H1 (cell line): ENCODE measurements around the gene CYTH1. TPM values are rescaled to one million over a fixed set of nuclear protein-coding genes. Genes with fewer than 3 reads are reported as not detected.

Experiments used
- CTCF ChIA-PET: fragments of 300-600 bp; sonication (Branson Sonifier 250); formaldehyde crosslinking; loops from one replicate; lab custom pipeline; 2021; ENCODE audit not compliant: partially characterized antibody; lab: Charles Lee
- POLR2A ChIA-PET: fragments of 300-600 bp; sonication (Branson Sonifier 250); formaldehyde crosslinking; loops from one replicate; lab custom pipeline; 2021; ENCODE audit warnings: inconsistent platforms; ENCODE audit not compliant: partially characterized antibody; lab: Charles Lee
- DNase-seq, 2 experiments: peaks; one replicate each; pipeline versions ENCODE4 v3.0.0 to v3.0.0-alpha.2; 2010 to 2022; ENCODE audit warnings: low spot score in 2 of 2, low read depth in 1 of 2, mixed read lengths in 1 of 2
- FAIRE-seq: peaks from 2 replicates; lab custom pipeline; 2011; peaks lifted over from hg19 to GRCh38; lab: Jason Lieb, UNC
- H2AFZ ChIP-seq: 2 replicates; pipeline ENCODE4 v1.8.1; 2012; ENCODE audit warnings: low read length, inconsistent platforms
- H2AK5ac ChIP-seq: 2 replicates; pipeline ENCODE4 v1.6.1; 2013; ENCODE audit warnings: low read depth, low read length
- H2BK120ac ChIP-seq: replicated peaks from 2 replicates; pipeline ENCODE3; 2013; ENCODE audit warnings: low read depth, low read length, inconsistent platforms
- H2BK12ac ChIP-seq: 2 replicates; pipeline ENCODE4 v1.6.1; 2013; ENCODE audit warnings: low read depth, low read length
- H2BK15ac ChIP-seq: 2 replicates; pipeline ENCODE4 v1.6.1; 2013; ENCODE audit warnings: low read length
- H2BK20ac ChIP-seq: 2 replicates; pipeline ENCODE4 v1.6.1; 2013; ENCODE audit warnings: low read length
- H2BK5ac ChIP-seq: 2 replicates; pipeline ENCODE4 v1.6.1; 2013; ENCODE audit warnings: low read depth, low read length
- H3K14ac ChIP-seq: 2 replicates; pipeline ENCODE4 v1.6.1; 2013; ENCODE audit warnings: inconsistent platforms; ENCODE audit not compliant: insufficient read length
- H3K18ac ChIP-seq: 2 replicates; pipeline ENCODE4 v1.6.1; 2013; ENCODE audit warnings: low read length; ENCODE audit errors: extremely low read depth
- H3K23ac ChIP-seq: 2 replicates; pipeline ENCODE4 v1.6.1; 2013; ENCODE audit warnings: inconsistent platforms; ENCODE audit not compliant: insufficient read length
- H3K23me2 ChIP-seq: 2 replicates; pipeline ENCODE4 v1.6.1; 2013; ENCODE audit warnings: low read depth, low read length
- H3K27ac ChIP-seq: 2 replicates; pipeline ENCODE4 v1.6.1; 2011; ENCODE audit warnings: low read depth, low read length, inconsistent platforms
- H3K27me3 ChIP-seq, 4 experiments: replicated peaks in 1 of 4; 1 replicate in 1 of 4; 2 replicates in 3 of 4; pipeline versions ENCODE4 v1.6.1 to v1.8.1; 2011 to 2013; ENCODE audit warnings: low read length in 3 of 4, mild to moderate bottlenecking in 3 of 4, inconsistent platforms in 2 of 4, mixed read lengths in 2 of 4, moderate library complexity in 1 of 4; ENCODE audit not compliant: control insufficient read depth in 3 of 4, insufficient read depth in 3 of 4; ENCODE audit errors: extremely low read depth in 1 of 4
- H3K36me3 ChIP-seq, 4 experiments: 2 replicates each; pipeline versions ENCODE4 v1.6.1 to v1.8.1; 2011 to 2013; ENCODE audit warnings: mild to moderate bottlenecking in 4 of 4, low read length in 3 of 4, moderate library complexity in 2 of 4, control low read depth in 1 of 4, inconsistent platforms in 1 of 4; ENCODE audit not compliant: insufficient read depth in 4 of 4, control insufficient read depth in 2 of 4
- H3K4ac ChIP-seq: replicated peaks from 2 replicates; pipeline ENCODE3; 2013; ENCODE audit warnings: low read length, low read depth, mixed read lengths, inconsistent platforms; ENCODE audit not compliant: insufficient read length
- H3K4me1 ChIP-seq, 4 experiments: replicated peaks in 1 of 4; 1 replicate in 1 of 4; 2 replicates in 3 of 4; pipeline versions ENCODE4 v1.6.1 to v1.8.1; 2011 to 2013; ENCODE audit warnings: low read length in 3 of 4, inconsistent platforms in 2 of 4, mixed read lengths in 1 of 4; ENCODE audit not compliant: insufficient read depth in 4 of 4, control insufficient read depth in 3 of 4
- H3K4me2 ChIP-seq, 2 experiments: 2 replicates each; pipeline versions ENCODE4 v1.6.1 to v1.8.1; 2011 to 2013; ENCODE audit warnings: low read depth in 2 of 2, low read length in 2 of 2, control low read depth in 1 of 2, inconsistent platforms in 1 of 2, mild to moderate bottlenecking in 1 of 2; ENCODE audit not compliant: insufficient read depth in 1 of 2
- H3K4me3 ChIP-seq, 4 experiments: fragments of 200-600, 300-600 bp in 1 of 4; sonication (generic), shearing (Covaris generic), sonication (Bioruptor Twin) in 1 of 4; 2 replicates each; pipeline versions ENCODE4 v1.5.1 to v1.8.1; 2011 to 2016; ENCODE audit warnings: low read length in 4 of 4, low read depth in 3 of 4, control low read depth in 2 of 4, inconsistent platforms in 2 of 4, mild to moderate bottlenecking in 2 of 4, mixed read lengths in 1 of 4, moderate library complexity in 1 of 4; ENCODE audit not compliant: insufficient read depth in 2 of 4; ENCODE audit errors: extremely low read depth in 1 of 4
- H3K56ac ChIP-seq: replicated peaks from 2 replicates; pipeline ENCODE3; 2013; ENCODE audit warnings: low read depth, mild to moderate bottlenecking, mixed read lengths, low read length, inconsistent platforms; ENCODE audit not compliant: insufficient read length
- H3K79me1 ChIP-seq: 2 replicates; pipeline ENCODE4 v1.6.1; 2013; ENCODE audit warnings: low read depth, low read length, control low read depth
- H3K79me2 ChIP-seq, 2 experiments: 2 replicates each; pipeline versions ENCODE4 v1.6.1 to v1.8.1; 2012 to 2013; ENCODE audit warnings: low read length in 2 of 2, mild to moderate bottlenecking in 2 of 2, inconsistent platforms in 1 of 2; ENCODE audit not compliant: insufficient read depth in 2 of 2, control insufficient read depth in 1 of 2
- H3K9ac ChIP-seq, 4 experiments: replicated peaks in 1 of 4; 1 replicate in 1 of 4; 2 replicates in 3 of 4; pipeline versions ENCODE4 v1.6.1 to v1.8.1; 2011 to 2013; ENCODE audit warnings: low read depth in 3 of 4, low read length in 3 of 4, control low read depth in 2 of 4, mild to moderate bottlenecking in 2 of 4, moderate library complexity in 2 of 4, inconsistent platforms in 1 of 4; ENCODE audit errors: extremely low read depth in 1 of 4
- H3K9me3 ChIP-seq, 2 experiments: 2 replicates each; pipeline versions ENCODE4 v1.6.1 to v1.8.1; 2012 to 2013; ENCODE audit warnings: mild to moderate bottlenecking in 2 of 2, moderate library complexity in 2 of 2, control low read depth in 1 of 2, inconsistent platforms in 1 of 2, low read depth in 1 of 2, low read length in 1 of 2, mixed read lengths in 1 of 2; ENCODE audit not compliant: insufficient read depth in 2 of 2
- H4K20me1 ChIP-seq, 2 experiments: replicated peaks in 1 of 2; 2 replicates each; pipeline versions ENCODE3 to v1.8.1; 2011 to 2013; ENCODE audit warnings: inconsistent platforms in 2 of 2, low read length in 2 of 2, mild to moderate bottlenecking in 1 of 2; ENCODE audit not compliant: insufficient read depth in 2 of 2, control insufficient read depth in 1 of 2
- H4K5ac ChIP-seq: 2 replicates; pipeline ENCODE4 v1.6.1; 2013; ENCODE audit warnings: low read length, low read depth, mixed read lengths, inconsistent platforms; ENCODE audit not compliant: insufficient read length
- H4K8ac ChIP-seq: 2 replicates; pipeline ENCODE4 v1.8.0; 2013; ENCODE audit warnings: mild to moderate bottlenecking, moderate library complexity, low read length, inconsistent platforms; ENCODE audit not compliant: insufficient read depth; ENCODE audit errors: extremely low read depth
- H4K91ac ChIP-seq: replicated peaks from 2 replicates; pipeline ENCODE3; 2013; ENCODE audit warnings: low read length, mixed read lengths, inconsistent platforms; ENCODE audit not compliant: insufficient read length
- BRCA1 ChIP-seq: IDR thresholded peaks from 2 replicates; pipeline ENCODE4 v1.6.1; 2012; ENCODE audit warnings: low read depth, low read length, improper control_type of control experiment
- GABPA ChIP-seq: IDR thresholded peaks from 2 replicates; pipeline ENCODE4 v1.6.1; 2011; ENCODE audit warnings: mild to moderate bottlenecking, low read length, moderate library complexity, borderline replicate concordance; ENCODE audit not compliant: insufficient read depth
- HDAC6 ChIP-seq: IDR thresholded peaks from one replicate; pipeline ENCODE4 v1.7.1; 2012; ENCODE audit warnings: low read depth, mild to moderate bottlenecking, inconsistent platforms, low read length, moderate library complexity
- KDM1A ChIP-seq: fragments of 200-600, 300-600 bp; sonication (generic); IDR thresholded peaks from 2 replicates; pipeline ENCODE4 v1.7.1; 2016; ENCODE audit warnings: mild to moderate bottlenecking, low read length, borderline replicate concordance
- KDM4A ChIP-seq: IDR thresholded peaks from one replicate; pipeline ENCODE4 v1.7.1; 2012; ENCODE audit warnings: low read depth, mild to moderate bottlenecking, moderate library complexity, low read length, inconsistent platforms; ENCODE audit not compliant: severe bottlenecking
- NRF1 ChIP-seq: IDR thresholded peaks from 2 replicates; pipeline ENCODE4 v1.6.1; 2011; ENCODE audit warnings: mild to moderate bottlenecking, low read depth, low read length, improper control_type of control experiment
- RAD21 ChIP-seq, 2 experiments: IDR thresholded peaks in 1 of 2; conservative IDR thresholded peaks in 1 of 2; 2 replicates each; pipeline ENCODE4 v1.6.1; 2011; ENCODE audit warnings: low read depth in 2 of 2, low read length in 2 of 2, improper control_type of control experiment in 1 of 2, inconsistent platforms in 1 of 2, mild to moderate bottlenecking in 1 of 2, moderate library complexity in 1 of 2
- SIRT6 ChIP-seq: IDR thresholded peaks from one replicate; pipeline ENCODE4 v1.7.1; 2012; ENCODE audit warnings: low read length, inconsistent platforms
- TCF12 ChIP-seq: IDR thresholded peaks from 2 replicates; pipeline ENCODE4 v1.6.1; 2011; ENCODE audit warnings: low read depth, mild to moderate bottlenecking, low read length
- WGBS, 2 experiments: shearing (Covaris generic) in 1 of 2; methylation state at CpG; one replicate each; pipeline versions ENCODE4 v1.1.6 to v1.1.7; 2013 to 2015; ENCODE audit warnings: low lambda C conversion rate in 2 of 2, mixed read lengths in 2 of 2, inconsistent platforms in 1 of 2, low coverage in 1 of 2, missing lambda C conversion rate in 1 of 2; ENCODE audit not compliant: insufficient replicate concordance in 2 of 2, insufficient coverage in 1 of 2, insufficient read length in 1 of 2; ENCODE audit errors: extremely low coverage in 1 of 2, missing lambda C conversion rate in 1 of 2; 5-methylcytosine and 5-hydroxymethylcytosine counted together
- polyA plus RNA-seq, 7 experiments: library from polyadenylated mRNA; depleted of rRNA in 3 of 7; stranded (reverse) in 5 of 7; unstranded in 2 of 7; fragments of >200 nt in 5 of 7; fragments of 200-250 nt in 2 of 7; gene quantifications; 1 replicate in 5 of 7; 2 replicates in 1 of 7; 4 replicates in 1 of 7; pipeline versions ENCODE4 v1.2.1 to v1.2.3, GENCODE V29; 2011 to 2013; ENCODE audit warnings: missing spikeins in 2 of 7, mixed read lengths in 2 of 7
- total RNA-seq: library from RNA; stranded (reverse); fragmentation: NEBNext Ultra II Directional; extraction: Animal tissue kit (Norgen Biotek cat#: 25700); gene quantifications from 2 replicates; pipeline ENCODE4 v1.2.1, GENCODE V29; 2021
- TF ChIP-seq, protein P1 (sequence below): IDR thresholded peaks from 2 replicates; pipeline ENCODE4 v1.6.1; 2011; ENCODE audit warnings: low read length, improper control_type of control experiment

CYTH1 gene
- total and polyA plus RNA-seq, 2 of the 8 experiments (the other 6 are each of a cell fraction or from before 2014, with no cell fraction given) = 12.8 to 14.8 TPM

DNA sequence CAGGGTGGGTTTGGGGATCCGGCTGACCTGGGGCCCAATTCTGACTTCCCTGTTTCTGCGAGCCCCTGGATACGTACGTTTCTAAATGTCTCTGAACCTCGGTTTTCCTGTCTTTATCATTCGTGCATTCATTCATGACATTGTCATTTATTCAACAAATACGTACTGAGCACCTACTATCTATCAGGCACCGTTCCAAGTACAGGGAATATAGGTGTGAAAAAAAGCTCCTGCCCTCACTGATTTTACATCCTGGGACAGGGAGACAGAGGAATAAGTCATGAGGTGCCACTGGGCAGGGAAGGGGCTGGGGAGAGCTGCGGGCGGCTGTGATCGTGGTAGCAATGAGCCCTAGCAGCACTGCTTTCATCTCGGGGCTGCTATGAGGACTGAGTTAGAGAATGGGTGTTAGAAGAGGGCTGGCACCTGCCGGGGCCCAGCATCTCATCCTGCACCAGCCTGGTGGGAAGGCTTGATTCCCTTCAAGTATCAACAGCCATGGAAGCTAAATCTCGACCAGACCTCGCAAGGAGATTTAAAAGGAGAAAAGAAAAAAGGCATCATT is 116.6 kb downstream of the CYTH1 start:
- H3K79me1 ChIP-seq = no peaks in the 10 kb centered on the region
- ChIA-PET POLR2A (interaction anchor here (1.8 kb wide), 1 partner anchor 14 kb away, joined by 4 read pairs; no protein-coding TSS in a partner anchor), CTCF (interaction anchor here (1.3 to 3.1 kb wide), 6 partner anchors 11 to 106 kb away, joined by 3 to 13 read pairs (median 4); no protein-coding TSS in a partner anchor)
- no peak overlapping the region for H2AFZ ChIP-seq
- no peak overlapping the region for H3K14ac ChIP-seq
- no peak overlapping the region for H3K4me2 ChIP-seq
- H2BK5ac ChIP-seq = no peak overlapping the region
- H4K8ac ChIP-seq = no peak overlapping the region
- DNase-seq = no peak
- no peak overlapping the region for H2AK5ac ChIP-seq
- H3K9ac ChIP-seq = no peak overlapping the region
- no peak overlapping the region for H2BK20ac ChIP-seq
- no peaks in the 10 kb centered on the region for H4K20me1 ChIP-seq
- no peak overlapping the region for H3K27ac ChIP-seq
- WGBS, 2 experiments = 92% methylated on average over 15 of the region's 15 CpGs; no CpG with 5 or more reads in 1 of the 2 experiments
- no peak overlapping the region for H4K91ac ChIP-seq
- H3K4me3 ChIP-seq = no peak overlapping the region
- H3K79me2 ChIP-seq = no peaks in the 10 kb centered on the region
- no peak overlapping the region for H3K56ac ChIP-seq
- no peak overlapping the region for H4K5ac ChIP-seq
- no peak overlapping the region for H3K23ac ChIP-seq
- no peak overlapping the region for H2BK12ac ChIP-seq
- no peaks in the 10 kb centered on the region for H3K27me3 ChIP-seq
- no peaks in the 10 kb centered on the region for H3K9me3 ChIP-seq
- H3K4ac ChIP-seq = no peak overlapping the region
- FAIRE-seq = no peak
- H2BK15ac ChIP-seq = no peak overlapping the region
- H3K4me1 ChIP-seq = no peaks in the 10 kb centered on the region; a peak in 1 of 7 replicates
- H2BK120ac ChIP-seq = no peak overlapping the region
- no peaks in the 10 kb centered on the region; the same call in 1 of the 2 replicates for H3K23me2 ChIP-seq
- H3K18ac ChIP-seq = no peak overlapping the region
- no peaks in the 10 kb centered on the region for H3K36me3 ChIP-seq
- no peak for TF ChIP-seq GABPA
- TF ChIP-seq, protein P1, sequence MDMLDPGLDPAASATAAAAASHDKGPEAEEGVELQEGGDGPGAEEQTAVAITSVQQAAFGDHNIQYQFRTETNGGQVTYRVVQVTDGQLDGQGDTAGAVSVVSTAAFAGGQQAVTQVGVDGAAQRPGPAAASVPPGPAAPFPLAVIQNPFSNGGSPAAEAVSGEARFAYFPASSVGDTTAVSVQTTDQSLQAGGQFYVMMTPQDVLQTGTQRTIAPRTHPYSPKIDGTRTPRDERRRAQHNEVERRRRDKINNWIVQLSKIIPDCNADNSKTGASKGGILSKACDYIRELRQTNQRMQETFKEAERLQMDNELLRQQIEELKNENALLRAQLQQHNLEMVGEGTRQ = no peak
- TF ChIP-seq TCF12 = no peak
- no peak for TF ChIP-seq BRCA1
- TF ChIP-seq KDM4A = no peak
- TF ChIP-seq NRF1 = no peak
- no peak for TF ChIP-seq RAD21 (IDR thresholded peaks at IDR 0.05 in 1 of 2, conservative IDR thresholded peaks at IDR 0.05 in 1 of 2; ENCODE audit: low read depth in 2 of 2, low read length in 2 of 2)
- no peak for TF ChIP-seq HDAC6
- no peak for TF ChIP-seq KDM1A
- TF ChIP-seq SIRT6 = no peak
